Measurements from ENCODE around the gene B3GAT1.
"Not testable (repeated sequence)": the region's sequence is repeated elsewhere in the genome, so short reads cannot be mapped to it uniquely, and the experiment has no call there.

Gene B3GAT1

GRCh38 chr11:134358856-134359490, 53.1 kb downstream of the B3GAT1 start:
- DNase-seq (ENCODE audit: low read depth in 3 of 3, low spot score in 1 of 3), result no peak

- DNase-seq (ENCODE audit: low read depth in 3 of 3, low spot score in 1 of 3), result no peak
These were observed 53.7 kb downstream of the B3GAT1 start for GRCh38 chr11:134358165-134358855.

GRCh38 chr11:134357545-134357839, 54.5 kb downstream of the B3GAT1 start:
- no peak for DNase-seq (ENCODE audit: low read depth in 3 of 3, low spot score in 1 of 3)

GRCh38 chr11:134356656-134357544, 55.1 kb downstream of the B3GAT1 start:
- no peak for DNase-seq (ENCODE audit: low read depth in 3 of 3, low spot score in 1 of 3)

- DNase-seq (ENCODE audit: low read depth in 3 of 3, low spot score in 1 of 3), result no peak
These were observed 56.4 kb downstream of the B3GAT1 start for GRCh38 chr11:134355656-134356055.

- DNase-seq (ENCODE audit: low read depth in 3 of 3, low spot score in 1 of 3), result no peak
These were observed 56.9 kb downstream of the B3GAT1 start for GRCh38 chr11:134355136-134355535.

- no peak for DNase-seq (ENCODE audit: low read depth in 3 of 3, low spot score in 1 of 3)
These were observed 59.9 kb downstream of the B3GAT1 start for GRCh38 chr11:134352111-134352510.

- DNase-seq (ENCODE audit: low read depth in 3 of 3, low spot score in 1 of 3), result no peak
These were observed 61.7 kb downstream of the B3GAT1 start for GRCh38 chr11:134350381-134350780.

GRCh38 chr11:134349802-134350355, 62.2 kb downstream of the B3GAT1 start:
- no peak for DNase-seq (ENCODE audit: low read depth in 3 of 3, low spot score in 1 of 3)

GRCh38 chr11:134349109-134349801, 62.8 kb downstream of the B3GAT1 start:
- DNase-seq (ENCODE audit: low read depth in 3 of 3, low spot score in 1 of 3), result no peak

- no peak for DNase-seq (ENCODE audit: low read depth in 3 of 3, low spot score in 1 of 3)
These were observed 64.6 kb downstream of the B3GAT1 start for GRCh38 chr11:134347441-134347840.

- no peak for DNase-seq (ENCODE audit: low read depth in 3 of 3, low spot score in 1 of 3)
These were observed 65.1 kb downstream of the B3GAT1 start for GRCh38 chr11:134346976-134347350.

GRCh38 chr11:134346101-134346975, 65.7 kb downstream of the B3GAT1 start:
- DNase-seq (ENCODE audit: low read depth in 3 of 3, low spot score in 1 of 3), result no peak

GRCh38 chr11:134345237-134345550, 66.8 kb downstream of the B3GAT1 start:
- DNase-seq (ENCODE audit: low read depth in 3 of 3, low spot score in 1 of 3), result no peak

GRCh38 chr11:134344497-134345236, 67.4 kb downstream of the B3GAT1 start:
- DNase-seq (ENCODE audit: low read depth in 3 of 3, low spot score in 1 of 3), result not testable (repeated sequence)

GRCh38 chr11:134343646-134344045, 68.4 kb downstream of the B3GAT1 start:
- no peak for DNase-seq (ENCODE audit: low read depth in 3 of 3, low spot score in 1 of 3)

GRCh38 chr11:134342572-134343340, 69.3 kb downstream of the B3GAT1 start:
- DNase-seq (ENCODE audit: low read depth in 3 of 3, low spot score in 1 of 3), result no peak

- no peak for DNase-seq (ENCODE audit: low read depth in 3 of 3, low spot score in 1 of 3)
These were observed 70.1 kb downstream of the B3GAT1 start for GRCh38 chr11:134341805-134342571.
